Prostate gland (tissue), 2 donors: ENCODE data around the gene HABP2.

Experiments used
- CTCF ChIP-seq, 4 experiments: fragments of 200-600 bp in 2 of 4; fragments of 450-650 bp in 2 of 4; sonication (generic) in 2 of 4; IDR thresholded peaks; 1 replicate in 3 of 4; 2 replicates in 1 of 4; pipeline ENCODE4 v1.5.1; 2016 to 2019; ENCODE audit warnings: antibody characterized with exemption in 4 of 4, mild to moderate bottlenecking in 2 of 4, moderate library complexity in 2 of 4
- POLR2A ChIP-seq: fragments of 450-650 bp; IDR thresholded peaks from one replicate; pipeline ENCODE4 v1.6.1; 2016; ENCODE audit warnings: antibody characterized with exemption, mild to moderate bottlenecking

GRCh38 chr10:113603057-113603777, 50.4 kb downstream of the HABP2 start:
- no peak for TF ChIP-seq CTCF (IDR thresholded peaks at IDR 0.05)
- TF ChIP-seq POLR2A: no peak
